ENCODE results near the gene ZFPL1. TPM values are rescaled to one million over a fixed set of nuclear protein-coding genes. Genes with fewer than 3 reads are reported as not detected.

The ZFPL1 gene
- total and polyA plus RNA-seq, 9 of the 15 experiments (the other 6 are each of a cell fraction or from before 2014, with no cell fraction given): 3.7 to 37.5 (median 22.7) TPM

- peak; percentile 76 for TF ChIP-seq PRDM10 (IDR thresholded peaks at IDR 0.05; ENCODE audit: partially characterized antibody)
- TF ChIP-seq ZBTB33 (CRISPR knock-in tag; IDR thresholded peaks at IDR 0.05): peak; percentile 63; the same call in 1 of the 2 replicates
- peak; percentile 43; the same call in 1 of the 2 replicates for TF ChIP-seq RBFOX2 (IDR thresholded peaks at IDR 0.05; ENCODE audit: low read depth, low read length)
Measured at GRCh38 chr11:65043881-65044501, 40.0 kb upstream of the ZFPL1 start (continued).

Measured in K562 (cell line).